HEK293T (cell line): ENCODE data around the gene ZC3H8.

Source experiments
- ELF4 ChIP-seq: fragments of 450-650 bp; IDR thresholded peaks from 2 replicates; pipeline ENCODE4 v1.6.1; 2017; ENCODE audit warnings: antibody characterized with exemption
- FOXM1 ChIP-seq: fragments of 450-650 bp; IDR thresholded peaks from 2 replicates; pipeline ENCODE4 v1.6.1; 2017; ENCODE audit warnings: mild to moderate bottlenecking, borderline replicate concordance
- HDGF ChIP-seq: fragments of 450-650 bp; IDR thresholded peaks from 2 replicates; pipeline ENCODE4 v1.6.1; 2017; ENCODE audit warnings: antibody characterized with exemption, borderline replicate concordance
- L3MBTL2 ChIP-seq: fragments of 450-650 bp; conservative IDR thresholded peaks from 2 replicates; pipeline ENCODE4 v1.6.1; 2016; ENCODE audit warnings: mild to moderate bottlenecking
- NFRKB ChIP-seq: fragments of 450-650 bp; IDR thresholded peaks from 2 replicates; pipeline ENCODE4 v1.6.1; 2016; ENCODE audit warnings: mild to moderate bottlenecking, moderate library complexity
- SUZ12 ChIP-seq: fragments of 450-650 bp; IDR thresholded peaks from 2 replicates; pipeline ENCODE4 v1.6.1; 2016; ENCODE audit warnings: mild to moderate bottlenecking
- TARDBP ChIP-seq: fragments of 450-650 bp; IDR thresholded peaks from 2 replicates; pipeline ENCODE4 v1.6.1; 2016

GRCh38 chr2:112293636-112294401, 39.0 kb upstream of the ZC3H8 start:
- TF ChIP-seq ELF4: no peak
- no peak for TF ChIP-seq FOXM1
- TF ChIP-seq HDGF: no peak
- no peak for TF ChIP-seq SUZ12
- TF ChIP-seq L3MBTL2: no peak
- TF ChIP-seq TARDBP: no peak
- no peak for TF ChIP-seq NFRKB
